K562 (cell line): ENCODE data around the gene UHRF1. TPM values are rescaled to one million over a fixed set of nuclear protein-coding genes. Genes with fewer than 3 reads are reported as not detected.

ENCODE experiments used
- CHD4 ChIP-seq: fragments of 200-600 bp; sonication (generic); IDR thresholded peaks from 3 replicates; pipeline ENCODE4 v1.6.1; 2012; ENCODE audit warnings: low read depth, mild to moderate bottlenecking, mixed read lengths, low read length, inconsistent platforms; ENCODE audit not compliant: insufficient read depth, insufficient replicate concordance, poor library complexity, severe bottlenecking
- EGR1 ChIP-seq: fragments of 450-650 bp; conservative IDR thresholded peaks from 2 replicates; pipeline ENCODE4 v1.6.1; 2017; ENCODE audit warnings: mild to moderate bottlenecking
- HNRNPUL1 ChIP-seq: fragments of 200-400 bp; formaldehyde crosslinking; IDR thresholded peaks from 2 replicates; pipeline ENCODE4 v1.6.1; 2017; ENCODE audit warnings: low read length
- JUND ChIP-seq, 2 experiments: IDR thresholded peaks; 2 replicates in 1 of 2; 3 replicates in 1 of 2; pipeline ENCODE4 v1.6.1; 2011; ENCODE audit warnings: borderline replicate concordance in 2 of 2, low read depth in 2 of 2, low read length in 2 of 2, improper control_type of control experiment in 1 of 2, missing biosample characterization in 1 of 2, missing genetic modification characterization in 1 of 2, missing genetic modification reagents in 1 of 2
- ZNF165 ChIP-seq: fragments of 250-450 bp; sonication (Bioruptor Pico); IDR thresholded peaks from 2 replicates; pipeline ENCODE4 v1.4.0; 2020; ENCODE audit warnings: borderline replicate concordance
- ZNF75A ChIP-seq: fragments of 450-650 bp; formaldehyde crosslinking; IDR thresholded peaks from 2 replicates; pipeline ENCODE4 v1.4.0; 2020; ENCODE audit warnings: mild to moderate bottlenecking
- polyA plus RNA-seq, 8 experiments: library from polyadenylated mRNA; depleted of rRNA in 4 of 8; stranded (reverse) in 5 of 8; unstranded in 3 of 8; fragments of >200 nt; fragmentation: Nextera tagmentation in 2 of 8; fragmentation: Illumina TruSeq in 1 of 8; extraction: Ambion mirVana in 2 of 8; extraction: Trizol in 1 of 8; gene quantifications; 2 replicates each; pipeline versions ENCODE4 v1.2.1 to v1.2.3, GENCODE V29; 2011 to 2014; ENCODE audit warnings: inconsistent platforms in 1 of 8, missing spikeins in 1 of 8
- total RNA-seq, 7 experiments: library from RNA; depleted of rRNA in 6 of 7; stranded (reverse); fragments of >200 nt in 6 of 7; fragmentation: Illumina TruSeq in 2 of 7; extraction: Trizol in 2 of 7; gene quantifications; 2 replicates each; pipeline versions ENCODE4 v1.2.1 to v1.2.3, GENCODE V29; 2011 to 2021; ENCODE audit warnings: low replicate concordance in 1 of 7
- TF ChIP-seq, protein P1 (sequence below): sonication (generic); formaldehyde crosslinking; IDR thresholded peaks from 2 replicates; pipeline ENCODE4 v1.8.1; 2023; ENCODE audit warnings: mild to moderate bottlenecking, missing genetic modification reagents
- TF ChIP-seq, protein P2 (sequence below), 2 experiments: fragments of 150-350 bp in 1 of 2; IDR thresholded peaks; 2 replicates each; pipeline ENCODE4 v1.6.1; 2012 to 2016; ENCODE audit warnings: low read depth in 2 of 2, low read length in 2 of 2, mild to moderate bottlenecking in 1 of 2, moderate library complexity in 1 of 2

UHRF1 gene
- total and polyA plus RNA-seq, 9 of the 15 experiments (the other 6 are each of a cell fraction or from before 2014, with no cell fraction given), result 6.0 to 101 (median 30.9) TPM

DNA sequence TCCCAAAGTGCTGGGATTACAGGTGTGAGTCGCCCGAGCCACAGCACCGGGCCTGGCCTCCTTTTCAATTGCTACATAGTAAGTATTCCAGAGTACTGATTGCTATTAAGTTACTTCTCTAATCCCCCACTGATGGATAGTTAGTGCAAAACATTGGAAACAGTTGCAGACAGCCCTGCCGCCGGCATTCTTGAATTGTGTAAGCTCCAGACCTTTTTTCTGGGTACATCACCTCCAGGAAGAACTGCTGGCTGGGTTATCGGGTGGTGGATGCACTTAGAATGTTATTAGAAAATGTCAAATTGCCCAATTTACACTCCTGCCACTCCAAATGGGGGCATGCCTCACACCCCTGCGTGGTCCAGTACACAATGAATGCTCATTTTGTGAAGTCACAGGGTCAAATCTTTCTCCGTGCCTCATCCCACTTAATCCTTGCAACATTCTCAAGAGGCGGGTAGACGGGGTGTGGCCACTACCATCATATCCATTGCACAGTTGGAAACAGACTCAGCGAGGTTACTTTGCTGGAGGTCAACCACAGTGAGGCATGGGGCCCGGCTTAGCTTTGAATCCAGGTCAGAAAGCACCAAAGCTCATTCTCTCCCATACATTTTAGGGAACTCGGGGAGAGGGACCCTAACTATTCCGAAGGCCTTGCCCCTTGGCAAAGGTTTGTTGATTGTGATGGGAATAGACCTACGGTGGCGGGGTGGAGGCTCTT is 58.6 kb downstream of the UHRF1 start (continued):
- TF ChIP-seq CHD4, result peak; percentile 90
- no peak for TF ChIP-seq EGR1
- TF ChIP-seq ZNF75A, result no peak
- TF ChIP-seq ZNF165 (CRISPR knock-in tag), result no peak
- TF ChIP-seq, protein P1, sequence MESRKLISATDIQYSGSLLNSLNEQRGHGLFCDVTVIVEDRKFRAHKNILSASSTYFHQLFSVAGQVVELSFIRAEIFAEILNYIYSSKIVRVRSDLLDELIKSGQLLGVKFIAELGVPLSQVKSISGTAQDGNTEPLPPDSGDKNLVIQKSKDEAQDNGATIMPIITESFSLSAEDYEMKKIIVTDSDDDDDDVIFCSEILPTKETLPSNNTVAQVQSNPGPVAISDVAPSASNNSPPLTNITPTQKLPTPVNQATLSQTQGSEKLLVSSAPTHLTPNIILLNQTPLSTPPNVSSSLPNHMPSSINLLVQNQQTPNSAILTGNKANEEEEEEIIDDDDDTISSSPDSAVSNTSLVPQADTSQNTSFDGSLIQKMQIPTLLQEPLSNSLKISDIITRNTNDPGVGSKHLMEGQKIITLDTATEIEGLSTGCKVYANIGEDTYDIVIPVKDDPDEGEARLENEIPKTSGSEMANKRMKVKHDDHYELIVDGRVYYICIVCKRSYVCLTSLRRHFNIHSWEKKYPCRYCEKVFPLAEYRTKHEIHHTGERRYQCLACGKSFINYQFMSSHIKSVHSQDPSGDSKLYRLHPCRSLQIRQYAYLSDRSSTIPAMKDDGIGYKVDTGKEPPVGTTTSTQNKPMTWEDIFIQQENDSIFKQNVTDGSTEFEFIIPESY, result 0 out of 2 replicates have a peak, but pooled peaks have one; percentile 25
- 0 out of 2 replicates have a peak, but pooled peaks have one; percentile 4 for TF ChIP-seq JUND (IDR thresholded peaks at IDR 0.05; ENCODE audit: borderline replicate concordance, low read depth, low read length)
- no peak for TF ChIP-seq JUND (tag; IDR thresholded peaks at IDR 0.05; ENCODE audit: borderline replicate concordance, low read depth, low read length)
- TF ChIP-seq HNRNPUL1, result no peak
- TF ChIP-seq, protein P2, sequence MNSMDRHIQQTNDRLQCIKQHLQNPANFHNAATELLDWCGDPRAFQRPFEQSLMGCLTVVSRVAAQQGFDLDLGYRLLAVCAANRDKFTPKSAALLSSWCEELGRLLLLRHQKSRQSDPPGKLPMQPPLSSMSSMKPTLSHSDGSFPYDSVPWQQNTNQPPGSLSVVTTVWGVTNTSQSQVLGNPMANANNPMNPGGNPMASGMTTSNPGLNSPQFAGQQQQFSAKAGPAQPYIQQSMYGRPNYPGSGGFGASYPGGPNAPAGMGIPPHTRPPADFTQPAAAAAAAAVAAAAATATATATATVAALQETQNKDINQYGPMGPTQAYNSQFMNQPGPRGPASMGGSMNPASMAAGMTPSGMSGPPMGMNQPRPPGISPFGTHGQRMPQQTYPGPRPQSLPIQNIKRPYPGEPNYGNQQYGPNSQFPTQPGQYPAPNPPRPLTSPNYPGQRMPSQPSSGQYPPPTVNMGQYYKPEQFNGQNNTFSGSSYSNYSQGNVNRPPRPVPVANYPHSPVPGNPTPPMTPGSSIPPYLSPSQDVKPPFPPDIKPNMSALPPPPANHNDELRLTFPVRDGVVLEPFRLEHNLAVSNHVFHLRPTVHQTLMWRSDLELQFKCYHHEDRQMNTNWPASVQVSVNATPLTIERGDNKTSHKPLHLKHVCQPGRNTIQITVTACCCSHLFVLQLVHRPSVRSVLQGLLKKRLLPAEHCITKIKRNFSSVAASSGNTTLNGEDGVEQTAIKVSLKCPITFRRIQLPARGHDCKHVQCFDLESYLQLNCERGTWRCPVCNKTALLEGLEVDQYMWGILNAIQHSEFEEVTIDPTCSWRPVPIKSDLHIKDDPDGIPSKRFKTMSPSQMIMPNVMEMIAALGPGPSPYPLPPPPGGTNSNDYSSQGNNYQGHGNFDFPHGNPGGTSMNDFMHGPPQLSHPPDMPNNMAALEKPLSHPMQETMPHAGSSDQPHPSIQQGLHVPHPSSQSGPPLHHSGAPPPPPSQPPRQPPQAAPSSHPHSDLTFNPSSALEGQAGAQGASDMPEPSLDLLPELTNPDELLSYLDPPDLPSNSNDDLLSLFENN (IDR thresholded peaks at IDR 0.05; ENCODE audit: low read depth in 2 of 2, low read length in 2 of 2), result no peak
- TF ChIP-seq, all 486 proteins: peak for 17
